ENCODE results near the gene ITGB8.

The ITGB8 gene

DNA sequence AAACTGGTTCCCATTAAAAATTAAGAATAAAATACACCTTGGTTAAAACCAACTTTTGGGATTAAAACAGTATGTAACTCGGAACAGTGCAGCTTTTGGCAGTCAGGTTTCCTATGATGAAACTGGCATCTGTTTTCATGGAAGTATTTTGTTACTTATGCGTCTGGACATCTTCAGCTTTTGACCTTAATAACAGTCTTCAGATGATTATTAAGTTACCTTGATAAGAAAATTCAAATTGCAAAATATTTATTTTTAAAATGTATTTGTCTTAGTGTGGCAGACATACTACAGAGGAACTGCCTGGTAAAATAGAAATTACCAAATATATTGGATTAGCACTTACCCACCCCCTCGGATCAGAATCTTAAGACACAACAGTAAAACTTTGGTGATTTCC, 100.0 kb downstream of the ITGB8 start:
- DNase-seq (ENCODE audit: low read depth) = no peak
- TF ChIP-seq, protein P1, sequence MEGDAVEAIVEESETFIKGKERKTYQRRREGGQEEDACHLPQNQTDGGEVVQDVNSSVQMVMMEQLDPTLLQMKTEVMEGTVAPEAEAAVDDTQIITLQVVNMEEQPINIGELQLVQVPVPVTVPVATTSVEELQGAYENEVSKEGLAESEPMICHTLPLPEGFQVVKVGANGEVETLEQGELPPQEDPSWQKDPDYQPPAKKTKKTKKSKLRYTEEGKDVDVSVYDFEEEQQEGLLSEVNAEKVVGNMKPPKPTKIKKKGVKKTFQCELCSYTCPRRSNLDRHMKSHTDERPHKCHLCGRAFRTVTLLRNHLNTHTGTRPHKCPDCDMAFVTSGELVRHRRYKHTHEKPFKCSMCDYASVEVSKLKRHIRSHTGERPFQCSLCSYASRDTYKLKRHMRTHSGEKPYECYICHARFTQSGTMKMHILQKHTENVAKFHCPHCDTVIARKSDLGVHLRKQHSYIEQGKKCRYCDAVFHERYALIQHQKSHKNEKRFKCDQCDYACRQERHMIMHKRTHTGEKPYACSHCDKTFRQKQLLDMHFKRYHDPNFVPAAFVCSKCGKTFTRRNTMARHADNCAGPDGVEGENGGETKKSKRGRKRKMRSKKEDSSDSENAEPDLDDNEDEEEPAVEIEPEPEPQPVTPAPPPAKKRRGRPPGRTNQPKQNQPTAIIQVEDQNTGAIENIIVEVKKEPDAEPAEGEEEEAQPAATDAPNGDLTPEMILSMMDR (IDR thresholded peaks at IDR 0.05; ENCODE audit: control insufficient read depth, extremely low read depth, insufficient read depth) = no peak
- no peak overlapping the region for H3K4me3 ChIP-seq (ENCODE audit: low read depth, low read length)

DNA sequence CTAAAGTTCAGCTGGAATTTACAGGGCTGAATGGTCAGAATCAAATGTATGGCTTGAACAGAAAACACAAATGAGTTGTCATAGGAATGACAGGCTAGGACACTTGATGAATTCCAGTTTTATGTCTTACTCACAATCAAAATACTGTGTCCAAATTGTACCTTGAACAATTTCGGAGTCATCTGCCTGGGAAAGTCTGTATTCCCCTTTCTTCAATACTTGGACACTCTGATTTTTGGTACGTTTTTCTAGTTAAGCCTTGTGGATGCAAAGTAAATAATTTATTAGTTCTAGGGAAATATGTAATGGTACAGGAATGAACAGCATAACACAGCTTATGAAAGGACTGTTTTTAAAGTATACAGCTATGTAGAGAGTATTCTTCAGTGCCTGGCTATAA, 100.4 kb downstream of the ITGB8 start:
- no peak for DNase-seq (ENCODE audit: low read depth)
- TF ChIP-seq, protein P1 (IDR thresholded peaks at IDR 0.05; ENCODE audit: control insufficient read depth, extremely low read depth, insufficient read depth) = no peak
- H3K4me3 ChIP-seq (ENCODE audit: low read depth, low read length) = no peak overlapping the region

DNA sequence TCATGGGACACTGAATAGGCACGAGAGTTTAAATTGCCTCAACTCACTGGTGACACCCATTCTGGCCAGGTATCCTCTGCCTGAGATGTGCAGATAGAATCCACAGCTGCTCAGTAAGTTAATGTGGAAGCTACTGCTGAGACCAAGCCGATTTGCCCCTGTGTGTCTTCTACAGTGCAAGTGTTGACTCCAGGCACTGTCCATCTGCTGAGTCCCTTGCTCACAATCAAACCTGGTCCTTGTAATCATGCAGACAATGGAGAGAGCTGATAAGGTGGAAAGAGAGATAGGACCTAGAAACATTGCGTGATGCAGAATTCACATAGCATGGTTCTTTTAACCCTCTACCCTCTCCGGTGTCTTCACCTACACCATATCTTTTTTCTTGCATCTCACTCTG, 101.4 kb downstream of the ITGB8 start:
- no peak for DNase-seq (ENCODE audit: low read depth)
- no peak overlapping the region for H3K4me3 ChIP-seq (ENCODE audit: low read depth, low read length)
- TF ChIP-seq, protein P1 (IDR thresholded peaks at IDR 0.05; ENCODE audit: control insufficient read depth, extremely low read depth, insufficient read depth) = no peak

DNA sequence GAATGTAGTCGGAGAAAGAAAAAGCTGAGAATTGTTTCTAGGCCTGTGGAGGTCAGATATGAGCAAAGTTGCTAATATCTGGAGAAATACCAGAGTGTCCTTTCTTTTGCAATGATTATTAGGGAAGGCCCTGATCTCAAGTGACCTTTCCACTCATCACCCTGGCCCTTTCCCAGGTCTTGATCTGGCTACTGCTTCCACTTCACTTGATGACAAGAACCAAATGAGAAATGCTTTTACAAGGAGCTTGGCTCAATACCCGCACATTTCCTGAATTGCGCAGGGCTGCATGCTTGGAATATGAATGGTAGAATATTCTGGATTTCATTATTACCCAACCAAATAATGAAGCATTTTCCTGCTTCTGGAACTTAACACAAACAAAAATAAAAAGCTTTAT, 104.6 kb downstream of the ITGB8 start:
- H3K4me3 ChIP-seq (ENCODE audit: low read depth, low read length) = no peak overlapping the region
- TF ChIP-seq, protein P1 (IDR thresholded peaks at IDR 0.05; ENCODE audit: control insufficient read depth, extremely low read depth, insufficient read depth) = no peak
- DNase-seq (ENCODE audit: low read depth) = no peak

DNA sequence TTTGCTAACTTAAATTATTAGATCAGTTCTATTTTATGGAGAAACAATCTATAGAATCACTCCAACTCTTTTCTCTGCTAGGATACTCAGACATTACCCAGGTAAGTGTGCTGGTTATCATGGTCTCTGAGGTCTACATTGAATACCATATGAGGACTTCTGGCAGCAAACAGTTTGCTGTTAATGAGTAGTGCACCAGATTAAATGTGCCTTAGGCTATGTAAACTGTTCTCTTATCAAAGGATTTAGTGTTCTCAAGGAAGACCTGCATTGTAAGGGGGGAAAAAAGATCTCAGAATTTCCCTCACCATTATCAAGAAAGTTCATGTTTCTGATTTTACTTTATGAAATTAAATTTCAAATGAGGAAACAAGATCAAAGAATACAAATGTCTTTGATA, 107.5 kb downstream of the ITGB8 start:
- DNase-seq (ENCODE audit: low read depth) = no peak

DNA sequence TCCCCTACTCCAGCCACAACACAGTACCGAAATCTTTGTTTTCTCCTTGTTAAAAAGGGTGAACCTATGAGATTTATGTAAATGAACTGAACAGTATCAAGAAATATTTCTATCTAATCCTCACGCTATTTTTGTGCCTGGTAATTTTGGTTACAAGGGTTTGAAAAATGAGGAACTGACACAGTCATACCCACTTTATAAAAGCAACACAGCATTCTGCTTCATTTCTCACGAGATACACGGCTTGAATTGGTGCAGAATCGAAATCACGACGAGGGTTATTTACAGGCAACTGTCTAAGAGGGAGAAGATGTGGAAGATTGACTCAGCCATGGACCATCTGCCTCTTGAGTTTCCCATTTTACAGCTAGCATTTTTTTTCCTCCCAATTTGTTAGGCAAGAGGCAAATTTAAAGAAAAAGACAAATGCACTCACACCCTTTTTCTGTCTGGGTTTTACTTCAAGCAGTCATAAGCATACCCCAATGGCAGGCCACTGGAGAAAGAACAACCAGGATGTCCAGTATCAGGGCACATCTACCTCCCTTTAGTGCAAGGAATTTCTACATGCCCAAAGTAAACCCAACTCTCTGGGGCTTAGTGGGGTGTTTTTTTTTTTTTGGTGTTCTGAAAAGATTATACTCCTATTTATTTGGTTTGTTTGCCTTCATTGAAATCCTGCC, 108.1 kb downstream of the ITGB8 start:
- DNase-seq (ENCODE audit: low read depth) = no peak
- TF ChIP-seq, protein P1 (IDR thresholded peaks at IDR 0.05; ENCODE audit: control insufficient read depth, extremely low read depth, insufficient read depth) = no peak
- H3K4me3 ChIP-seq (ENCODE audit: low read depth, low read length) = no peak overlapping the region

More for the DNA sequence above, 107.5 kb downstream of the ITGB8 start:
- TF ChIP-seq, protein P1 (IDR thresholded peaks at IDR 0.05; ENCODE audit: control insufficient read depth, extremely low read depth, insufficient read depth) = no peak
- H3K4me3 ChIP-seq (ENCODE audit: low read depth, low read length) = no peak overlapping the region
